GM21526 (cell line): ENCODE data around the gene CHD2.

Experiments used
- ATAC-seq: cut with Tn5 transposase; IDR thresholded peaks from one replicate; pipeline ENCODE4 v1.9.1; 2021; ENCODE audit warnings: moderate library complexity; ENCODE audit not compliant: unreplicated experiment, low FRiP score

The CHD2 gene

GRCh38 chr15:92954578-92954977, 54.5 kb downstream of the CHD2 start:
- no peak for ATAC-seq

GRCh38 chr15:92955706-92956105, 55.6 kb downstream of the CHD2 start:
- ATAC-seq = no peak

- ATAC-seq = no peak
Measured at GRCh38 chr15:92958105-92958504, 58.0 kb downstream of the CHD2 start.

- ATAC-seq = no peak
Measured at GRCh38 chr15:92959219-92959618, 59.1 kb downstream of the CHD2 start.

- no peak for ATAC-seq
Measured at GRCh38 chr15:92960996-92961681, 61.0 kb downstream of the CHD2 start.

GRCh38 chr15:92962914-92963313, 62.8 kb downstream of the CHD2 start:
- ATAC-seq = no peak

- no peak for ATAC-seq
Measured at GRCh38 chr15:92963794-92964193, 63.7 kb downstream of the CHD2 start.

GRCh38 chr15:92968926-92969651, 69.0 kb downstream of the CHD2 start:
- no peak for ATAC-seq

- ATAC-seq = no peak
Measured at GRCh38 chr15:92970656-92971055, 70.5 kb downstream of the CHD2 start.

- ATAC-seq = no peak
Measured at GRCh38 chr15:92971081-92971480, 71.0 kb downstream of the CHD2 start.

- no peak for ATAC-seq
Measured at GRCh38 chr15:92971713-92972112, 71.6 kb downstream of the CHD2 start.

GRCh38 chr15:92974183-92974915, 74.2 kb downstream of the CHD2 start:
- no peak for ATAC-seq

GRCh38 chr15:92979011-92979701, 79.0 kb downstream of the CHD2 start:
- ATAC-seq = no peak

GRCh38 chr15:92981333-92981732, 81.2 kb downstream of the CHD2 start:
- ATAC-seq = no peak

GRCh38 chr15:92984161-92984560, 84.0 kb downstream of the CHD2 start:
- no peak for ATAC-seq

- ATAC-seq = no peak
Measured at GRCh38 chr15:92989470-92989869, 89.3 kb downstream of the CHD2 start.

- ATAC-seq = no peak
Measured at GRCh38 chr15:92990031-92990430, 89.9 kb downstream of the CHD2 start.

- no peak for ATAC-seq
Measured at GRCh38 chr15:92992720-92993119, 92.6 kb downstream of the CHD2 start.

GRCh38 chr15:92997821-92998220, 97.7 kb downstream of the CHD2 start:
- no peak for ATAC-seq

GRCh38 chr15:93001156-93001555, 101.0 kb downstream of the CHD2 start:
- ATAC-seq = no peak

- no peak for ATAC-seq
Measured at GRCh38 chr15:93001881-93002280, 101.8 kb downstream of the CHD2 start.
